HepG2 (cell line): ENCODE results near the gene CDC42EP4. TPM values are rescaled to one million over a fixed set of nuclear protein-coding genes. Genes with fewer than 3 reads are reported as not detected.
A peak's percentile ranks its signal among the peaks of the same experiment; 100 is the strongest.

Source experiments
- ATAC-seq: fragments of 200-7000 bp; cut with Tn5 transposase; 3 replicates; pipeline ENCODE4 v1.9.1; 2020; ENCODE audit warnings: mild to moderate bottlenecking, moderate library complexity
- BruUV-seq: library from RNA; stranded (reverse); fragments of 400-500 nt; replicated peaks from 2 replicates; lab custom pipeline; 2021; lab: Mats Ljungman, UMichigan
- CTCF ChIA-PET: fragments of 300-600 bp; formaldehyde crosslinking; extraction: SDS; loops from one replicate; lab custom pipeline; 2021; ENCODE audit warnings: low total read pairs, inconsistent platforms, low intra/inter-chr PET ratio; lab: Yijun Ruan, JAX
- POLR2A ChIA-PET: fragments of 350-600 bp; sonication (Branson Sonifier 250); formaldehyde crosslinking; loops from one replicate; lab custom pipeline; 2020; ENCODE audit warnings: antibody characterized with exemption, inconsistent platforms; lab: Yijun Ruan, JAX
- DNase-seq: peaks from one replicate; pipeline ENCODE4 v3.0.0-alpha.2; 2015; ENCODE audit warnings: low spot score
- FAIRE-seq: peaks from 3 replicates; lab custom pipeline; 2011; peaks lifted over from hg19 to GRCh38; lab: Jason Lieb, UNC
- H2AFZ ChIP-seq: one replicate; pipeline ENCODE4 v1.6.1; 2011; ENCODE audit warnings: low read length, inconsistent platforms
- H3K27ac ChIP-seq: fragments of 300-600 bp; 3 replicates; pipeline ENCODE4 v1.8.0; 2011; ENCODE audit warnings: mixed run types, mild to moderate bottlenecking, mixed read lengths, low read length, inconsistent platforms; ENCODE audit not compliant: insufficient read depth; ENCODE audit errors: extremely low read length
- H3K27me3 ChIP-seq, 2 experiments: fragments of 200-600 bp in 1 of 2; 2 replicates in 1 of 2; 3 replicates in 1 of 2; pipeline versions ENCODE4 v1.6.0 to v1.8.0; 2011; ENCODE audit warnings: low read length in 2 of 2, mild to moderate bottlenecking in 2 of 2, moderate library complexity in 2 of 2, inconsistent platforms in 1 of 2; ENCODE audit not compliant: insufficient read depth in 2 of 2, control insufficient read depth in 1 of 2
- H3K36me3 ChIP-seq, 2 experiments: fragments of 200-600 bp in 1 of 2; replicated peaks in 1 of 2; 2 replicates in 1 of 2; 3 replicates in 1 of 2; pipeline versions ENCODE4 v1.5.1 to v1.8.0; 2011; ENCODE audit warnings: low read length in 2 of 2, inconsistent platforms in 1 of 2; ENCODE audit not compliant: insufficient read depth in 2 of 2, control insufficient read depth in 1 of 2
- H3K4me1 ChIP-seq: 2 replicates; pipeline ENCODE4 v1.5.1; 2012; ENCODE audit warnings: low read length, inconsistent platforms; ENCODE audit not compliant: insufficient read depth
- H3K4me2 ChIP-seq: 2 replicates; pipeline ENCODE4 v1.6.0; 2011; ENCODE audit warnings: low read depth, low read length, inconsistent platforms
- H3K4me3 ChIP-seq, 3 experiments: fragments of 200-600 bp in 1 of 3; sonication (generic), shearing (Covaris generic) in 1 of 3; replicated peaks in 1 of 3; 2 replicates each; pipeline ENCODE4 v1.5.1; 2011 to 2016; ENCODE audit warnings: low read length in 3 of 3, inconsistent platforms in 2 of 3, low read depth in 2 of 3, mild to moderate bottlenecking in 2 of 3, control low read depth in 1 of 3, mixed read lengths in 1 of 3; ENCODE audit not compliant: insufficient read depth in 1 of 3
- H3K79me2 ChIP-seq: one replicate; pipeline ENCODE4 v1.6.1; 2011; ENCODE audit warnings: low read length, inconsistent platforms; ENCODE audit not compliant: insufficient read depth
- H3K9ac ChIP-seq: 2 replicates; pipeline ENCODE4 v1.6.0; 2011; ENCODE audit warnings: mild to moderate bottlenecking, low read depth, low read length, inconsistent platforms; ENCODE audit not compliant: insufficient read depth
- H3K9me3 ChIP-seq: 2 replicates; pipeline ENCODE4 v1.5.1; 2012; ENCODE audit warnings: mild to moderate bottlenecking, low read length
- H4K20me1 ChIP-seq: 2 replicates; pipeline ENCODE4 v1.6.0; 2011; ENCODE audit warnings: inconsistent platforms, mild to moderate bottlenecking, low read length, moderate library complexity; ENCODE audit not compliant: insufficient read depth
- KDM3A ChIP-seq: IDR thresholded peaks from 2 replicates; pipeline ENCODE4 v1.6.1; 2018; ENCODE audit warnings: low read depth, missing compliant biosample characterization
- MAX ChIP-seq: IDR thresholded peaks from 2 replicates; pipeline ENCODE4 v1.6.1; 2012; ENCODE audit warnings: inconsistent platforms
- MLX ChIP-seq: IDR thresholded peaks from 2 replicates; pipeline ENCODE4 v1.6.1; 2016
- NR2F6 ChIP-seq, 2 experiments: IDR thresholded peaks; 2 replicates each; pipeline ENCODE4 v1.6.1; 2016; ENCODE audit warnings: antibody characterized with exemption in 1 of 2, mild to moderate bottlenecking in 1 of 2
- RAD51 ChIP-seq: fragments of 450-650 bp; IDR thresholded peaks from 2 replicates; pipeline ENCODE4 v1.6.1; 2016; ENCODE audit warnings: borderline replicate concordance
- RXRA ChIP-seq: sonication (generic); formaldehyde crosslinking; IDR thresholded peaks from 2 replicates; pipeline ENCODE4 v1.5.1; 2020; ENCODE audit warnings: missing genetic modification reagents
- SOX5 ChIP-seq: IDR thresholded peaks from 2 replicates; pipeline ENCODE4 v1.6.1; 2016; ENCODE audit warnings: borderline replicate concordance
- THAP7 ChIP-seq: sonication (generic); formaldehyde crosslinking; IDR thresholded peaks from 2 replicates; pipeline ENCODE4 v1.8.1; 2023; ENCODE audit warnings: mild to moderate bottlenecking, missing genetic modification reagents
- ZC3H13 ChIP-seq: sonication (generic); formaldehyde crosslinking; IDR thresholded peaks from 2 replicates; pipeline ENCODE4 v1.8.1; 2023; ENCODE audit warnings: mild to moderate bottlenecking, missing genetic modification reagents, moderate library complexity
- ZFP36 ChIP-seq: fragments of 150-350 bp; IDR thresholded peaks from 2 replicates; pipeline ENCODE4 v1.6.1; 2018; ENCODE audit warnings: borderline replicate concordance, low read length, low read depth; ENCODE audit not compliant: partially characterized antibody
- ZNF225 ChIP-seq: sonication (generic); formaldehyde crosslinking; IDR thresholded peaks from 2 replicates; pipeline ENCODE4 v1.4.0; 2020; ENCODE audit warnings: mild to moderate bottlenecking, missing genetic modification reagents
- ZNF280D ChIP-seq: sonication (generic); formaldehyde crosslinking; IDR thresholded peaks from 2 replicates; pipeline ENCODE4 v1.5.1; 2020; ENCODE audit warnings: mild to moderate bottlenecking, missing genetic modification reagents
- ZNF30 ChIP-seq: sonication (generic); formaldehyde crosslinking; IDR thresholded peaks from 2 replicates; pipeline ENCODE4 v1.5.0; 2020; ENCODE audit warnings: mild to moderate bottlenecking, missing genetic modification reagents
- ZNF430 ChIP-seq: sonication (generic); formaldehyde crosslinking; IDR thresholded peaks from 2 replicates; pipeline ENCODE4 v1.9.0; 2021; ENCODE audit warnings: mild to moderate bottlenecking, missing genetic modification reagents
- ZNF879 ChIP-seq: sonication (generic); formaldehyde crosslinking; IDR thresholded peaks from 2 replicates; pipeline ENCODE4 v1.8.1; 2023; ENCODE audit warnings: missing genetic modification reagents
- ZSCAN21 ChIP-seq: sonication (generic); formaldehyde crosslinking; IDR thresholded peaks from 2 replicates; pipeline ENCODE4 v1.8.0; 2022; ENCODE audit warnings: mild to moderate bottlenecking, missing genetic modification reagents, moderate library complexity, borderline replicate concordance
- WGBS: methylation state at CpG from one replicate; pipeline ENCODE4 v1.1.6; 2017; ENCODE audit warnings: low lambda C conversion rate; 5-methylcytosine and 5-hydroxymethylcytosine counted together
- in situ Hi-C: cut with HindIII; loops from 2 replicates; pipeline ENCODE4 v1.10.0; 2017; ENCODE audit warnings: low pct_unique_long_range_greater_than_20kb; ENCODE audit not compliant: extremely low pct_ligation_motif_present
- intact Hi-C: fragments of 100-400 bp; cut with micrococcal nuclease; formaldehyde crosslinking; loops from one replicate; pipeline ENCODE4 v1.10.0; 2022; ENCODE audit not compliant: unreplicated experiment
- polyA plus RNA-seq, 8 experiments: library from polyadenylated mRNA; depleted of rRNA in 3 of 8; stranded (reverse) in 7 of 8; unstranded in 1 of 8; fragments of >200 nt; fragmentation: Illumina TruSeq in 4 of 8; extraction: Trizol in 4 of 8; gene quantifications; 2 replicates each; pipeline versions ENCODE4 v1.2.1 to v1.2.3, GENCODE V29; 2011 to 2016; ENCODE audit warnings: low read depth in 4 of 8, missing spikeins in 1 of 8, mixed read lengths in 1 of 8; ENCODE audit not compliant: insufficient read depth in 1 of 8
- total RNA-seq, 5 experiments: library from RNA; depleted of rRNA; stranded (reverse); fragments of >200 nt; fragmentation: Illumina TruSeq; extraction: Trizol; gene quantifications; 2 replicates each; pipeline ENCODE4 v1.2.3, GENCODE V29; 2016; ENCODE audit warnings: low read depth in 1 of 5

CDC42EP4 gene
- total and polyA plus RNA-seq, 2 of the 13 experiments (the other 11 are each of a cell fraction or from before 2014, with no cell fraction given) = 19.0 to 54.0 TPM

- no peaks in the 10 kb centered on the region for H3K9me3 ChIP-seq
- DNase-seq (no peak), FAIRE-seq (no peak), ATAC-seq (no peak)
- H2AFZ ChIP-seq = no peak overlapping the region
- H4K20me1 ChIP-seq = no peaks in the 10 kb centered on the region
- peaks cover 9 to 38% of the 10 kb centered on the region in 2 experiments for H3K36me3 ChIP-seq
- H3K4me1 ChIP-seq = peaks cover 48% of the 10 kb centered on the region
- H3K4me2 ChIP-seq = no peak overlapping the region; the same call in 1 of the 2 replicates
- intact Hi-C loops (no loop called here), in situ Hi-C loops (no loop called here)
- TF ChIP-seq ZC3H13 (CRISPR knock-in tag) (0 out of 2 replicates have a peak, but pooled peaks have one; percentile 37), ZNF30 (no peak)
- POLR2A ChIA-PET = no interaction called here
- no peak overlapping the region for H3K4me3 ChIP-seq
- WGBS = 92% methylated on average over 6 of the region's 6 CpGs
- BruUV-seq = no TSS peak
- H3K27ac ChIP-seq = no peak overlapping the region
- peaks cover 31% of the 10 kb centered on the region for H3K79me2 ChIP-seq
- H3K27me3 ChIP-seq = no peaks in the 10 kb centered on the region; a peak in 1 of 5 replicates
- H3K9ac ChIP-seq = no peak overlapping the region
- CTCF ChIA-PET = no interaction called here
These were observed 74.1 kb downstream of the CDC42EP4 start for GRCh38 chr17:73237714-73238113.

GRCh38 chr17:73234736-73235135 lies 77.1 kb downstream of the CDC42EP4 start:
- Histone ChIP-seq H3K36me3 (peaks cover 8 to 22% of the 10 kb centered on the region in 2 experiments), H3K79me2 (peaks cover 57% of the 10 kb centered on the region), H3K9ac (no peak overlapping the region), H3K27me3 (peaks cover 0 to 4% of the 10 kb centered on the region in 2 experiments; a peak in 1 of 5 replicates), H2AFZ (no peak overlapping the region), H3K27ac (no peak overlapping the region), H3K9me3 (no peaks in the 10 kb centered on the region), H3K4me2 (no peak overlapping the region), H3K4me3 (no peak overlapping the region), H4K20me1 (no peaks in the 10 kb centered on the region), H3K4me1 (peaks cover 56% of the 10 kb centered on the region)
- intact Hi-C loops = no loop called here
- POLR2A ChIA-PET = no interaction called here
- CTCF ChIA-PET = no interaction called here
- DNase-seq (no peak), FAIRE-seq (no peak), ATAC-seq (no peak)
- 93% methylated on average over 10 of the region's 10 CpGs for WGBS
- in situ Hi-C loops = loop anchor here (5.0 kb wide), 1 partner anchor 42 kb away; the partner anchor contains the start of gene COG1
- no TSS peak for BruUV-seq
- TF ChIP-seq SOX5 (CRISPR knock-in tag) = no peak
- no peak for TF ChIP-seq ZNF225 (CRISPR knock-in tag)
- TF ChIP-seq NR2F6 (IDR thresholded peaks at IDR 0.05) = no peak
- no peak for TF ChIP-seq NR2F6 (CRISPR knock-in tag; IDR thresholded peaks at IDR 0.05)
- no peak for TF ChIP-seq RXRA (CRISPR knock-in tag)
- no peak for TF ChIP-seq ZSCAN21 (CRISPR knock-in tag)
- TF ChIP-seq MAX = no peak
- TF ChIP-seq ZNF430 (CRISPR knock-in tag) = no peak
- TF ChIP-seq MLX = no peak
- TF ChIP-seq ZNF280D (CRISPR knock-in tag) = no peak
- TF ChIP-seq ZFP36 = no peak
- no peak for TF ChIP-seq ZNF879 (CRISPR knock-in tag)
- TF ChIP-seq KDM3A (CRISPR knock-in tag) = no peak
- no peak for TF ChIP-seq RAD51
- TF ChIP-seq THAP7 (CRISPR knock-in tag) = no peak
